B cell (primary cell): ENCODE measurements around the gene CCL20. TPM values are rescaled to one million over a fixed set of nuclear protein-coding genes. Genes with fewer than 3 reads are reported as not detected.

Source experiments
- ATAC-seq: fragments of 200-7000 bp; cut with Tn5 transposase; one replicate; pipeline ENCODE4 v1.10.0; 2021; ENCODE audit warnings: low read depth, mild to moderate bottlenecking, moderate number of reproducible peaks, moderate library complexity
- CTCF ChIA-PET: fragments of 350-600 bp; sonication (Branson Sonifier 250); formaldehyde crosslinking; loops from one replicate; lab custom pipeline; 2021; ENCODE audit warnings: antibody characterized with exemption, inconsistent platforms; lab: Charles Lee
- POLR2A ChIA-PET: fragments of 350-600 bp; sonication (Branson Sonifier 250); formaldehyde crosslinking; loops from one replicate; lab custom pipeline; 2021; ENCODE audit warnings: antibody characterized with exemption; lab: Charles Lee
- DNase-seq: peaks from one replicate; pipeline ENCODE4 v3.0.0; 2013
- H2AFZ ChIP-seq: 2 replicates; pipeline ENCODE4 v1.6.1; 2012; ENCODE audit warnings: mild to moderate bottlenecking, low read depth, low read length; ENCODE audit not compliant: insufficient read depth, poor library complexity, severe bottlenecking
- H3K27ac ChIP-seq, 2 donors: 1 replicate in 1 of 2; 2 replicates in 1 of 2; pipeline ENCODE4 v1.5.1; 2012 to 2013; ENCODE audit warnings: low read length in 2 of 2, mild to moderate bottlenecking in 2 of 2, moderate library complexity in 1 of 2
- H3K27me3 ChIP-seq, 4 experiments: fragments of 200-600 bp in 1 of 4; sonication (generic) in 1 of 4; replicated peaks in 1 of 4; 1 replicate in 2 of 4; 2 replicates in 2 of 4; pipeline versions ENCODE4 v1.6.1 to v1.7.0; 2013 to 2016; ENCODE audit warnings: low read length in 3 of 4, mild to moderate bottlenecking in 2 of 4, mixed read lengths in 1 of 4, moderate library complexity in 1 of 4; ENCODE audit not compliant: insufficient read depth in 4 of 4, control insufficient read depth in 3 of 4; ENCODE audit errors: control extremely low read depth in 1 of 4
- H3K36me3 ChIP-seq, 2 experiments: replicated peaks in 1 of 2; 1 replicate in 1 of 2; 2 replicates in 1 of 2; pipeline versions ENCODE4 v1.6.1 to v1.7.1; 2013; ENCODE audit warnings: low read length in 1 of 2; ENCODE audit not compliant: insufficient read depth in 2 of 2, control insufficient read depth in 1 of 2; ENCODE audit errors: control extremely low read depth in 1 of 2, extremely low read depth in 1 of 2
- H3K4me1 ChIP-seq, 2 donors: fragments of 200-600 bp in 1 of 2; sonication (generic) in 1 of 2; 1 replicate in 1 of 2; 2 replicates in 1 of 2; pipeline versions ENCODE4 v1.5.1 to v1.6.1; 2013 to 2017; ENCODE audit warnings: low read length in 2 of 2; ENCODE audit not compliant: control insufficient read depth in 2 of 2, insufficient read depth in 2 of 2
- H3K4me2 ChIP-seq: replicated peaks from 2 replicates; pipeline ENCODE3; 2012; ENCODE audit warnings: mild to moderate bottlenecking, low read depth, low read length; ENCODE audit not compliant: poor library complexity, severe bottlenecking
- H3K4me3 ChIP-seq, 5 experiments: fragments of 200-600 bp in 1 of 5; sonication (generic) in 1 of 5; 1 replicate in 3 of 5; 2 replicates in 2 of 5; pipeline versions ENCODE4 v1.5.1 to v1.7.0; 2011 to 2016; ENCODE audit warnings: low read length in 4 of 5, mild to moderate bottlenecking in 4 of 5, low read depth in 2 of 5, control low read depth in 1 of 5, moderate library complexity in 1 of 5; ENCODE audit not compliant: insufficient read depth in 1 of 5; ENCODE audit errors: control extremely low read depth in 1 of 5, extremely low read depth in 1 of 5
- H3K79me2 ChIP-seq: fragments of 200-600 bp; sonication (generic); one replicate; pipeline ENCODE4 v1.6.0; 2016; ENCODE audit warnings: low read length; ENCODE audit not compliant: control insufficient read depth, insufficient read depth
- H3K9ac ChIP-seq: fragments of 200-600 bp; sonication (generic); 2 replicates; pipeline ENCODE4 v1.6.1; 2017; ENCODE audit warnings: mild to moderate bottlenecking, low read length, moderate library complexity
- H3K9me3 ChIP-seq, 3 donors: one replicate each; pipeline versions ENCODE4 v1.6.1 to v1.7.1; 2013; ENCODE audit warnings: low read length in 2 of 3; ENCODE audit not compliant: control insufficient read depth in 2 of 3, insufficient read depth in 1 of 3; ENCODE audit errors: control extremely low read depth in 1 of 3
- H4K20me1 ChIP-seq: 2 replicates; pipeline ENCODE4 v1.6.0; 2012; ENCODE audit warnings: mild to moderate bottlenecking, low read length; ENCODE audit not compliant: insufficient read depth, control insufficient read depth, poor library complexity, severe bottlenecking
- H3K27ac Mint-ChIP-seq: one replicate; pipeline ENCODE4 v1.8.0; 2021; ENCODE audit warnings: mixed read lengths
- H3K27me3 Mint-ChIP-seq: one replicate; pipeline ENCODE4 v1.8.0; 2021; ENCODE audit warnings: mixed read lengths
- H3K4me1 Mint-ChIP-seq: one replicate; pipeline ENCODE4 v1.8.0; 2021; ENCODE audit warnings: mixed read lengths
- H3K4me3 Mint-ChIP-seq: one replicate; pipeline ENCODE4 v1.8.0; 2021; ENCODE audit warnings: mixed read lengths
- H3K9me3 Mint-ChIP-seq: one replicate; pipeline ENCODE4 v1.8.0; 2022; ENCODE audit warnings: mixed read lengths; ENCODE audit not compliant: insufficient read depth
- EZH2 ChIP-seq: IDR thresholded peaks from 2 replicates; pipeline ENCODE4 v1.6.1; 2012; ENCODE audit warnings: borderline replicate concordance, low read depth, mild to moderate bottlenecking, moderate library complexity, low read length; ENCODE audit not compliant: insufficient read depth, poor library complexity, severe bottlenecking
- WGBS: methylation state at CpG from one replicate; pipeline ENCODE4 v1.1.5; 2013; ENCODE audit warnings: missing lambda C conversion rate; ENCODE audit not compliant: insufficient coverage; 5-methylcytosine and 5-hydroxymethylcytosine counted together
- intact Hi-C: fragments of 100-400 bp; cut with micrococcal nuclease; formaldehyde crosslinking; loops from one replicate; pipeline ENCODE4 v1.10.0; 2022
- polyA plus RNA-seq: library from polyadenylated mRNA; depleted of rRNA; stranded (reverse); fragments of >200 nt; gene quantifications from 2 replicates; pipeline ENCODE4 v1.2.3, GENCODE V29; 2012
- total RNA-seq, 2 donors: library from RNA; stranded (reverse); fragments of 120-200 nt in 1 of 2; gene quantifications; 1 replicate in 1 of 2; 2 replicates in 1 of 2; pipeline versions ENCODE4 v1.2.3 to v1.2.4, GENCODE V29; 2013 to 2022
- TF ChIP-seq, protein P1 (sequence below): fragments of 200-600 bp; IDR thresholded peaks from one replicate; pipeline ENCODE4 v1.8.0; 2022; ENCODE audit warnings: antibody characterized with exemption, mild to moderate bottlenecking

The CCL20 gene
- total and polyA plus RNA-seq, 2 donors (not counting 1 experiment from before 2014, with no cell fraction given), result 0.31 TPM; not detected in 1

DNA sequence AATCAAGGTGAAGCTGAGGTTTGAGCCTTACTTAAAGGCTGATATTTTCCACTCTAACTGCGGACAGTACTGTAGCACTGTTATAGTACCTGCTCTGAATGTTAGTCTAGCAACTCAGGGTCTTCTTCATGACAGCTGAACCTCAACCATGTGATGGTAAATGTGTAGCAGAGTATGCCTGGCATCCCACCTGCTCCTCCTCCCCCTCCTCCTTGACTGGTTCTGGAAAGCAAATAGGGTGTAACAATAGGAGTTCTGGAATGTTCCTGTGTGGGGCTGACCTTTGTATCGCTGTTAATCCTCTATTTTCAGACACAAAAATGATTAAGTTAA lies 447 bp upstream of the CCL20 start:
- ChIA-PET CTCF (no interaction called here), POLR2A (no interaction called here)
- no peaks in the 10 kb centered on the region for H3K9me3 ChIP-seq
- H3K27ac Mint-ChIP-seq, result no peak overlapping the region
- H3K27ac ChIP-seq, result no peak overlapping the region
- no peak overlapping the region for H3K9ac ChIP-seq
- no peaks in the 10 kb centered on the region for H3K4me1 Mint-ChIP-seq
- H3K4me1 ChIP-seq, result no peaks in the 10 kb centered on the region
- intact Hi-C loops, result no loop called here
- TF ChIP-seq EZH2, result no peak
- TF ChIP-seq, protein P1, sequence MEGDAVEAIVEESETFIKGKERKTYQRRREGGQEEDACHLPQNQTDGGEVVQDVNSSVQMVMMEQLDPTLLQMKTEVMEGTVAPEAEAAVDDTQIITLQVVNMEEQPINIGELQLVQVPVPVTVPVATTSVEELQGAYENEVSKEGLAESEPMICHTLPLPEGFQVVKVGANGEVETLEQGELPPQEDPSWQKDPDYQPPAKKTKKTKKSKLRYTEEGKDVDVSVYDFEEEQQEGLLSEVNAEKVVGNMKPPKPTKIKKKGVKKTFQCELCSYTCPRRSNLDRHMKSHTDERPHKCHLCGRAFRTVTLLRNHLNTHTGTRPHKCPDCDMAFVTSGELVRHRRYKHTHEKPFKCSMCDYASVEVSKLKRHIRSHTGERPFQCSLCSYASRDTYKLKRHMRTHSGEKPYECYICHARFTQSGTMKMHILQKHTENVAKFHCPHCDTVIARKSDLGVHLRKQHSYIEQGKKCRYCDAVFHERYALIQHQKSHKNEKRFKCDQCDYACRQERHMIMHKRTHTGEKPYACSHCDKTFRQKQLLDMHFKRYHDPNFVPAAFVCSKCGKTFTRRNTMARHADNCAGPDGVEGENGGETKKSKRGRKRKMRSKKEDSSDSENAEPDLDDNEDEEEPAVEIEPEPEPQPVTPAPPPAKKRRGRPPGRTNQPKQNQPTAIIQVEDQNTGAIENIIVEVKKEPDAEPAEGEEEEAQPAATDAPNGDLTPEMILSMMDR, result no peak
- no peak overlapping the region for H3K4me2 ChIP-seq
- WGBS, result 100% methylated on average over 1 of the region's 2 CpGs
- no peaks in the 10 kb centered on the region for H4K20me1 ChIP-seq
- no peaks in the 10 kb centered on the region for H3K79me2 ChIP-seq
- H2AFZ ChIP-seq, result no peak overlapping the region
- H3K36me3 ChIP-seq, result no peaks in the 10 kb centered on the region
- DNase-seq, result no peak
- H3K4me3 Mint-ChIP-seq, result no peak overlapping the region
- peaks cover 0 to 4% (median 2%) of the 10 kb centered on the region in 4 experiments for H3K27me3 ChIP-seq
- peaks cover 15% of the 10 kb centered on the region for H3K27me3 Mint-ChIP-seq
- H3K4me3 ChIP-seq, result no peak overlapping the region
- H3K9me3 Mint-ChIP-seq, result no peaks in the 10 kb centered on the region
- ATAC-seq, result no peak

DNA sequence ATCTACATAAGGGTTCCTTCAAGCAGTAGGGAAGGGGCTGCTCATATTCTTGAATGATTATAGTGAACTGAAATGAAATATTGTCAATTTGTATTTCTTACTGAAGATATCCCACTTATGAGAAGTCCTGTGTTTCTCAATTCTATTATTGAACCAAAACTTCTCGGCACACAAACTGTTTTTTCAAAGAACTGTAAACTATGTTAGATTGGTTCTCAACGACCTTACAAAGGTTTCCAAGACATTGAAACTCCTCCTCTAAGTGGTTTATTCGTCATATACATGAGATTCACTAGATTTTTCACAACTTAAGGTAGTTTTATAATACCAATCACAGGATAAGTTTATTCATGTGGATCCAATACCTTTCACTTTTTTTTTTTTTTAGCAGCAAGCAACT lies 1.4 kb downstream of the CCL20 start:
- H3K27me3 ChIP-seq, result peaks cover 0 to 4% (median 2%) of the 10 kb centered on the region in 4 experiments
- H3K4me2 ChIP-seq, result no peak overlapping the region
- H3K36me3 ChIP-seq, result no peaks in the 10 kb centered on the region
- DNase-seq (no peak), ATAC-seq (no peak)
- Mint-ChIP-seq H3K27ac (no peak overlapping the region), H3K4me1 (no peaks in the 10 kb centered on the region), H3K9me3 (no peaks in the 10 kb centered on the region), H3K4me3 (no peak overlapping the region), H3K27me3 (peaks cover 21% of the 10 kb centered on the region)
- ChIA-PET CTCF (no interaction called here), POLR2A (no interaction called here)
- no peak overlapping the region for H3K4me3 ChIP-seq
- no peaks in the 10 kb centered on the region for H3K79me2 ChIP-seq
- H3K4me1 ChIP-seq, result no peaks in the 10 kb centered on the region
- no peaks in the 10 kb centered on the region for H4K20me1 ChIP-seq
- no peak overlapping the region for H2AFZ ChIP-seq
- H3K27ac ChIP-seq, result no peak overlapping the region
- H3K9me3 ChIP-seq, result no peaks in the 10 kb centered on the region
- intact Hi-C loops, result no loop called here
- TF ChIP-seq, protein P1, result no peak
- no peak for TF ChIP-seq EZH2
- no peak overlapping the region for H3K9ac ChIP-seq
- no CpG with 5 or more reads among the region's 3 CpGs for WGBS
